H9 (cell line): ENCODE data around the gene DHRS2. TPM values are rescaled to one million over a fixed set of nuclear protein-coding genes. Genes with fewer than 3 reads are reported as not detected.

Source experiments
- DNase-seq: peaks from one replicate; pipeline ENCODE4 v3.0.0-alpha.2; 2017
- H2AFZ ChIP-seq: one replicate; pipeline ENCODE4 v1.6.1; 2013; ENCODE audit warnings: mild to moderate bottlenecking, low read length, control low read depth, moderate library complexity
- H2AK5ac ChIP-seq: 2 replicates; pipeline ENCODE4 v1.6.1; 2013; ENCODE audit warnings: low read length, control low read depth, mixed read lengths; ENCODE audit not compliant: insufficient read length
- H2BK120ac ChIP-seq: one replicate; pipeline ENCODE4 v1.6.1; 2013; ENCODE audit warnings: low read depth, mild to moderate bottlenecking, low read length, control low read depth, inconsistent platforms; ENCODE audit not compliant: poor library complexity, severe bottlenecking
- H2BK12ac ChIP-seq: 2 replicates; pipeline ENCODE4 v1.6.1; 2013; ENCODE audit warnings: low read length, control low read depth, mixed read lengths, low read depth; ENCODE audit not compliant: insufficient read length
- H2BK15ac ChIP-seq: 2 replicates; pipeline ENCODE4 v1.6.1; 2013; ENCODE audit warnings: low read depth, low read length, control low read depth
- H2BK20ac ChIP-seq: one replicate; pipeline ENCODE4 v1.6.1; 2013; ENCODE audit warnings: low read depth, mild to moderate bottlenecking, low read length, control low read depth, inconsistent platforms; ENCODE audit not compliant: poor library complexity, severe bottlenecking
- H2BK5ac ChIP-seq: 2 replicates; pipeline ENCODE4 v1.6.1; 2013; ENCODE audit warnings: low read length, control low read depth, mixed read lengths; ENCODE audit not compliant: insufficient read length
- H3K14ac ChIP-seq: 2 replicates; pipeline ENCODE4 v1.6.1; 2013; ENCODE audit warnings: low read length, control low read depth; ENCODE audit not compliant: insufficient read depth
- H3K18ac ChIP-seq: 2 replicates; pipeline ENCODE4 v1.6.1; 2013; ENCODE audit warnings: low read depth, mild to moderate bottlenecking, mixed read lengths, low read length, control low read depth; ENCODE audit not compliant: insufficient read length
- H3K23ac ChIP-seq: 2 replicates; pipeline ENCODE4 v1.6.1; 2013; ENCODE audit warnings: low read length, control low read depth, mixed read lengths, low read depth; ENCODE audit not compliant: insufficient read length
- H3K23me2 ChIP-seq: 2 replicates; pipeline ENCODE4 v1.6.1; 2013; ENCODE audit warnings: low read depth, mild to moderate bottlenecking, mixed read lengths, low read length, control low read depth; ENCODE audit not compliant: insufficient read length, poor library complexity, severe bottlenecking
- H3K27ac ChIP-seq: 2 replicates; pipeline ENCODE4 v1.5.1; 2013; ENCODE audit warnings: low read length, control low read depth, mixed read lengths, low read depth; ENCODE audit not compliant: insufficient read length
- H3K27me3 ChIP-seq: 2 replicates; pipeline ENCODE4 v1.6.1; 2013; ENCODE audit warnings: low read length, control low read depth, inconsistent platforms; ENCODE audit not compliant: insufficient read depth
- H3K4ac ChIP-seq: 2 replicates; pipeline ENCODE4 v1.6.1; 2013; ENCODE audit warnings: low read depth, mild to moderate bottlenecking, control low read depth, inconsistent platforms, low read length, moderate library complexity
- H3K4me1 ChIP-seq: 2 replicates; pipeline ENCODE4 v1.6.1; 2013; ENCODE audit warnings: low read length, control low read depth, inconsistent platforms; ENCODE audit not compliant: insufficient read depth
- H3K4me2 ChIP-seq: 2 replicates; pipeline ENCODE4 v1.6.1; 2013; ENCODE audit warnings: low read length, control low read depth, mixed read lengths; ENCODE audit not compliant: insufficient read length, insufficient read depth
- H3K56ac ChIP-seq: 2 replicates; pipeline ENCODE4 v1.6.1; 2013; ENCODE audit warnings: low read depth, mild to moderate bottlenecking, mixed read lengths, low read length, control low read depth; ENCODE audit not compliant: insufficient read length
- H3K79me1 ChIP-seq: 2 replicates; pipeline ENCODE4 v1.6.1; 2013; ENCODE audit warnings: low read depth, mild to moderate bottlenecking, moderate library complexity, low read length, control low read depth, inconsistent platforms; ENCODE audit not compliant: insufficient read depth, poor library complexity, severe bottlenecking
- H3K79me2 ChIP-seq: 2 replicates; pipeline ENCODE4 v1.6.1; 2013; ENCODE audit warnings: low read length, control low read depth, inconsistent platforms; ENCODE audit not compliant: insufficient read depth
- H3K9ac ChIP-seq: 2 replicates; pipeline ENCODE4 v1.6.1; 2013; ENCODE audit warnings: low read length, control low read depth, mixed read lengths; ENCODE audit not compliant: insufficient read length; ENCODE audit errors: extremely low read depth
- H3K9me3 ChIP-seq: one replicate; pipeline ENCODE4 v1.6.1; 2013; ENCODE audit warnings: low read depth, low read length, inconsistent platforms; ENCODE audit not compliant: control insufficient read depth
- H3T11ph ChIP-seq: one replicate; pipeline ENCODE4 v1.6.1; 2013; ENCODE audit warnings: mild to moderate bottlenecking, low read length, control low read depth, inconsistent platforms
- H4K20me1 ChIP-seq: one replicate; pipeline ENCODE4 v1.6.1; 2013; ENCODE audit not compliant: control insufficient read depth, insufficient read length, insufficient read depth
- H4K5ac ChIP-seq: 2 replicates; pipeline ENCODE4 v1.6.1; 2013; ENCODE audit warnings: low read depth, mild to moderate bottlenecking, mixed read lengths, low read length, control low read depth; ENCODE audit not compliant: insufficient read length
- H4K8ac ChIP-seq: replicated peaks from 2 replicates; pipeline ENCODE4 v1.6.1; 2013; ENCODE audit warnings: low read length, control low read depth, mixed read lengths, low read depth; ENCODE audit not compliant: insufficient read length
- H4K91ac ChIP-seq: 2 replicates; pipeline ENCODE4 v1.6.1; 2013; ENCODE audit warnings: low read depth, mild to moderate bottlenecking, moderate library complexity, mixed read lengths, low read length, control low read depth; ENCODE audit not compliant: insufficient read length
- H3K27ac Mint-ChIP-seq, 3 experiments: 2 replicates in 2 of 3; 3 replicates in 1 of 3; pipeline ENCODE4 v1.8.0; 2020 to 2021; ENCODE audit warnings: mixed read lengths in 3 of 3, mild to moderate bottlenecking in 1 of 3, moderate library complexity in 1 of 3
- H3K27me3 Mint-ChIP-seq: 2 replicates; pipeline ENCODE4 v1.8.0; 2021; ENCODE audit warnings: low read depth, mild to moderate bottlenecking, moderate library complexity, mixed read lengths
- H3K36me3 Mint-ChIP-seq, 3 experiments: 2 replicates in 2 of 3; 3 replicates in 1 of 3; pipeline ENCODE4 v1.8.0; 2020 to 2021; ENCODE audit warnings: low read depth in 3 of 3, mixed read lengths in 3 of 3; ENCODE audit not compliant: insufficient read depth in 1 of 3
- H3K4me1 Mint-ChIP-seq, 2 experiments: 2 replicates each; pipeline ENCODE4 v1.8.0; 2020; ENCODE audit warnings: mixed read lengths in 2 of 2
- H3K4me3 Mint-ChIP-seq, 2 experiments: 2 replicates in 1 of 2; 3 replicates in 1 of 2; pipeline ENCODE4 v1.8.0; 2020 to 2021; ENCODE audit warnings: mild to moderate bottlenecking in 2 of 2, mixed read lengths in 2 of 2, moderate library complexity in 1 of 2
- H3K9me3 Mint-ChIP-seq, 2 experiments: 2 replicates in 1 of 2; 3 replicates in 1 of 2; pipeline ENCODE4 v1.8.0; 2020; ENCODE audit warnings: mild to moderate bottlenecking in 2 of 2, mixed read lengths in 2 of 2, moderate library complexity in 1 of 2
- WGBS: extraction: QIAGEN DNeasy Blood & Tissue Kit; methylation state at CpG from one replicate; pipeline ENCODE4 v1.1.7; 2013; ENCODE audit warnings: missing lambda C conversion rate, low lambda C conversion rate, mixed read lengths; ENCODE audit not compliant: insufficient read length; ENCODE audit errors: extremely low coverage; 5-methylcytosine and 5-hydroxymethylcytosine counted together
- total RNA-seq: library from RNA; stranded (reverse); gene quantifications from 2 replicates; pipeline ENCODE4 v1.2.1, GENCODE V29; 2021
- TF ChIP-seq, protein P1 (sequence below): fragments of 200-600 bp; sonication (generic); conservative IDR thresholded peaks from 3 replicates; pipeline ENCODE4 v1.8.0; 2021; ENCODE audit warnings: antibody characterized with exemption, mild to moderate bottlenecking

DHRS2 gene
- total RNA-seq, 1 experiment from 2014 or later, result 0.66 TPM

DNA sequence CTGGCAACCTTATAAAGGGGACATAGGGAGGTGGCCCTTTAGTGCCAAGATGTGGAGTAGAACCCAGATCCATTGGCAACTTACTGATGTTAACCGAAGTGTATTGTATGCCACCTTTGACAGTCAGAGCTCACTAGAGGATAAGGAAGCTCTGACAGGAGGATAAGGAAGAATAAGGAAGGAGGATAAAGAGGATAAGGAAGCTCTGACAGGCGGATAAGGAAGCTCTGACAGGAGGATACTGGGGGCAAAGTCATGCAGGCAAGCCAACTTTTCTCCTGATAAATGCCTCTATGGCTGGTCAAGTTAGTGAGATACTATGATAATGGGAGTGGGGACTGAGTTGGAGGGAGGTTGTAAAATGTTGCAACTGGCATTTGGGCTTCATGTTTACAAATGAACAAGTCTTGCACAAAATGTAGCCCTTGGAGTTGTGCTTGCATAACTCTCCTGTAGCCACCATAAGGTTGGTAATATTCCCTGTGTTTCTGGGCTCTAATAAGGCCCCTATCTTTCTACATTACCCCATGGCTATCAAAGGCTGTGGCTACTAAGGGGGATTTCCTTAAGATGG is 17.7 kb upstream of the DHRS2 start:
- Histone ChIP-seq H4K8ac (no peak overlapping the region), H3K56ac (no peak overlapping the region), H3T11ph (no peak overlapping the region), H3K4me1 (no peaks in the 10 kb centered on the region), H4K5ac (no peak overlapping the region), H2BK12ac (no peak overlapping the region), H2AFZ (no peak overlapping the region), H2AK5ac (no peak overlapping the region), H3K18ac (no peak overlapping the region), H3K23ac (no peak overlapping the region), H2BK120ac (no peak overlapping the region), H3K79me2 (no peaks in the 10 kb centered on the region), H3K4me2 (no peak overlapping the region), H4K91ac (no peak overlapping the region), H3K23me2 (no peaks in the 10 kb centered on the region), H3K79me1 (no peaks in the 10 kb centered on the region), H2BK15ac (no peak overlapping the region), H4K20me1 (no peaks in the 10 kb centered on the region), H3K9ac (no peak overlapping the region), H3K27ac (no peak overlapping the region), H3K9me3 (peaks cover 10% of the 10 kb centered on the region), H3K14ac (no peak overlapping the region), H2BK5ac (no peak overlapping the region), H2BK20ac (no peak overlapping the region), H3K4ac (no peak overlapping the region), H3K27me3 (no peaks in the 10 kb centered on the region)
- Mint-ChIP-seq H3K9me3 (peaks cover 10 to 51% of the 10 kb centered on the region in 2 experiments), H3K4me3 (no peak overlapping the region), H3K4me1 (no peaks in the 10 kb centered on the region), H3K27ac (no peak overlapping the region), H3K27me3 (peaks cover 5% of the 10 kb centered on the region), H3K36me3 (peaks cover 0 to 8% (median 0%) of the 10 kb centered on the region in 3 experiments; a peak in 2 of 7 replicates)
- TF ChIP-seq, protein P1, sequence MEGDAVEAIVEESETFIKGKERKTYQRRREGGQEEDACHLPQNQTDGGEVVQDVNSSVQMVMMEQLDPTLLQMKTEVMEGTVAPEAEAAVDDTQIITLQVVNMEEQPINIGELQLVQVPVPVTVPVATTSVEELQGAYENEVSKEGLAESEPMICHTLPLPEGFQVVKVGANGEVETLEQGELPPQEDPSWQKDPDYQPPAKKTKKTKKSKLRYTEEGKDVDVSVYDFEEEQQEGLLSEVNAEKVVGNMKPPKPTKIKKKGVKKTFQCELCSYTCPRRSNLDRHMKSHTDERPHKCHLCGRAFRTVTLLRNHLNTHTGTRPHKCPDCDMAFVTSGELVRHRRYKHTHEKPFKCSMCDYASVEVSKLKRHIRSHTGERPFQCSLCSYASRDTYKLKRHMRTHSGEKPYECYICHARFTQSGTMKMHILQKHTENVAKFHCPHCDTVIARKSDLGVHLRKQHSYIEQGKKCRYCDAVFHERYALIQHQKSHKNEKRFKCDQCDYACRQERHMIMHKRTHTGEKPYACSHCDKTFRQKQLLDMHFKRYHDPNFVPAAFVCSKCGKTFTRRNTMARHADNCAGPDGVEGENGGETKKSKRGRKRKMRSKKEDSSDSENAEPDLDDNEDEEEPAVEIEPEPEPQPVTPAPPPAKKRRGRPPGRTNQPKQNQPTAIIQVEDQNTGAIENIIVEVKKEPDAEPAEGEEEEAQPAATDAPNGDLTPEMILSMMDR, result no peak
- no peak for DNase-seq
- no CpG with 5 or more reads among the region's 2 CpGs for WGBS
